DLD1 (cell line): ENCODE data around the gene RRAS.

Source experiments
- in situ Hi-C: cut with HindIII; loops from 2 replicates; pipeline ENCODE4 v1.10.0; 2017; ENCODE audit warnings: low sequenced_read_pairs

The RRAS gene

DNA sequence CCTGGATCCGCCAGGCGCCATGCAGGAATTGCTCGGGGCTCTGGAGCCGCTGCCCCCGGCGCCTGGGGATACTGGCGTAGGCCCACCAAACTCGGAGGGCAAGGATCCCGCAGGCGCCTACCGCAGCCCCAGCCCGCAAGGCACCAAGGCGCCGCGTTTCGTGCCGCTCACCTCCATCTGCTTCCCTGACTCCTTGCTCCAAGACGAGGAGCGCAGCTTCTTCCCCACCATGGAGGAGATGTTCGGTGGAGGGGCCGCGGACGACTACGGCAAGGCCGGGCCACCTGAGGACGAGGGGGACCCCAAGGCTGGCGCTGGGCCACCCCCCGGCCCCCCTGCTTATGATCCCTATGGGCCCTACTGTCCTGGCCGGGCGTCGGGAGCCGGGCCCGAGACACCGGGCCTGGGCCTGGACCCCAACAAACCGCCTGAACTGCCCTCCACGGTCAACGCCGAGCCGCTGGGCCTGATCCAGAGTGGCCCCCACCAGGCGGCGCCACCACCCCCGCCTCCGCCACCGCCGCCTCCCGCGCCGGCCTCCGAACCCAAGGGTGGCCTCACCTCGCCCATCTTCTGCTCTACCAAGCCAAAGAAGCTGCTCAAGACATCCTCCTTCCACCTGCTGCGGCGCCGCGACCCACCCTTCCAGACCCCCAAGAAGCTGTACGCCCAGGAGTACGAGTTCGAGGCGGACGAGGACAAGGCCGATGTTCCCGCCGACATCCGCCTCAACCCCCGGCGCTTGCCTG lies 42.8 kb downstream of the RRAS start:
- in situ Hi-C loops, result no loop called here

DNA sequence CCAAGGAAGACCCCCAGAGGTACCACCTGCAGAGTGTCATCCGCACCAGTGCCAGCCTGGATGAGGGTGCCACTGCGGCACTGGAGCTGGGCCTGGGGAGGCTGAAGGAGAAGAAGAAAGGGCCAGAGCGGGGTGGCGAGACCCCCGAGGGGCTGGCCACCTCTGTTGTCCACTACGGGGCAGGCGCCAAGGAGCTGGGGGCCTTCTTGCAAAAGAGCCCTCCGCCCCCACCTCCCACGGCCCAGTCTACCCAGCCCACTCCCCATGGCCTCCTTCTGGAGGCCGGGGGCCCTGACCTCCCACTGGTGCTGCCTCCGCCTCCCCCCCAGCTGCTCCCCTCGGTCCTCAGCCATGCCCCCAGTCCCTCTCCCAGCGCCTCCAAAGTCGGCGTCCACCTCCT lies 43.5 kb downstream of the RRAS start:
- in situ Hi-C loops, result no loop called here

DNA sequence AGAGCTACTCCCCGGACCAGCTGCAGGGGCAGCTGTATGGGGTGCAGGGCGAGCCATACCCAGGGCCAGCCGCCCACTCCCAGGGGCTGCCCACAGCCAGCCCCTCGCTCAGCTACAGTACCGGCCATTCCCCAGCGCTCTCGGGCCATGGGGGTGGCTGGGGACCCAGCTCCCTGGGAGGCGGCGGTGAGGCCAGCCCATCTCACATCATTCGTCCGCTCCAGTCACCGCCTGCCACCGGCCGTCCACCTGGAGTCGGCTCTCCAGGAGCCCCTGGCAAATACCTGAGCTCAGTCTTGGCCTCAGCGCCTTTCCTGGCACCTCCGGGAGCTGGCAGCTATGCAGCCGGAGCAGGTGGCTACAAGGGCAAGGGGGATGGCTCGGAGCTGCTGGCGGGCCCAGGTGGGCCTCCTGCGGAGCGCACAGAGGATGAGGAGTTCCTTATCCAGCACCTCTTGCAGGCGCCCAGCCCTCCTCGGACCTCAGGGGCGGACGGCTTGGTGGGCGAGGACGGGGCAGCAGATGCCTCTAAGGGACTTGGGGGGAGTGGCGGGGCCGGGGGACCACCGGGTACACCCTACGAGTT lies 44.0 kb downstream of the RRAS start:
- in situ Hi-C loops, result no loop called here

DNA sequence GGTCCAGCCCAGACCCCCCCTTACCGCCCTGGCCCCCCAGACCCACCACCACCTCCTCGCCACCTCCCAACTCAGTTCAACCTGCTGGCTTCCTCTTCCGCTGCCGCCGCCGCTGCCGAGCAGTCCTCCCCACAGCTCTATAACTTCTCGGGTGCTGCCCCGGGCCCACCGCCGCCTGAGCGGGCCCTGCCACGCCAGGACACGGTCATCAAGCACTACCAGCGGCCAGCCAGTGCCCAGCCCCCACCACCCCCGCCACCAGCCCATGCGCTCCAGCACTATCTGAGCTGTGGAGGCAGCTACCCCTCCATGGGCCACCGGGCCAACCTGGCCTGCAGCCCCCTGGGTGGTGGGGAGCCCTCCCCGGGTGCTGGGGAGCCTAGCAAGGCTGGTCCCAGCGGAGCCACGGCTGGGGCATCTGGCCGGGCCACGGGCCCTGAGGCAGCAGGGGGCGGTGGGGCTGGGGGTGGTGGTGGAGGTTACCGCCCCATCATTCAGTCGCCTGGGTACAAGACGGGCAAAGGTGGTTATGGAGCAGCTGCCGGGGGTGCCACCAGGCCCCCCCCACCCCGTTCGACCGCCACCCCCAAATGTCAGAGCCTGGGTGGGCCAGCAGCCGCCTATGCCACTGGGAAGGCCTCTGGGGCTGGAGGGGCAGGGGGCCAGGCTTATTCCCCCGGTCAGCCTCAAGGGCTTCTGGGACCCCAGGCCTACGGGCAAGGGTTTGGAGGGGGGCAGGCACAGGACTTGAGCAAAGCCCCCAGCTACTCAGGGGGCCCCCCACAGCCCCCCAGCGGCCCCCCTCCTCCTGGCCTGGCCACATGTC lies 44.7 kb downstream of the RRAS start:
- in situ Hi-C loops, result no loop called here

DNA sequence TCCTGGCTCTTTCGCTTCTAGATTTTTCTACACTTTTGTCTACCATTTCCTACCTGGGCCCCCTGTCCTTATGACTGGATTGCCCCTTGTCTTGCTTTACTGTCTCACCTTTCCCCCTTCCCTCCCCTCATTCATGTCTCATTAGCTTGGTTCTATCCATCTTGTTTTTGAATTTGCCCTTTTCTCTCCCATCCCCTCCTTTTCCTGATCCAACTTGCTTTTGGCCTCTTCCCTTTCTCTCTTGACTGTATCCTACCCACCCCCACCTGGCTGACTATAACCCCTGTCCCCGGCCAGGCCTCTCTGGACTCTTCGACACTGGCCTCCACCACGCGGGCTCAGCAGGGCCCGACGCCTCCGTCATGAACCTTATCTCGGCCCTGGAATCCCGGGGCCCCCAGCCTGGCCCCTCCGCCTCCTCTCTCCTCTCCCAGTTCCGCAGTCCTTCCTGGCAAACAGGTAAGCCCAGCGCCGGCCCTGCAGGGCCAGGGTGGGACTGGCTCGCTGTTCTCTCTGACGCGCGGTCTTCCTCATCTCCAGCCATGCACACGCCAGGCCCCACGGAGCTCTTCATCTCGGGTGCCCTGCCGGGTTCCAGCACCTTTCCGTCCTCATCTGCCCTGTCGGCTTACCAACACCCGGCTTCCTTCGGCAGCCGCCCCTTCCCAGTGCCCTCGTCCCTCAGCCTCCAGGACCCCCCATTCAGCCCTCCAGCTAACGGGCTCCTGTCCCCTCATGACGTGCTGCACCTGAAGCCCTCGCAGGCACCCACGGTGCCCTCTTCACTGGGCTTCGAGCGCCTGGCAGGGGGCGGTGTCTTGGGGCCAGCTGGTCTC lies 45.6 kb downstream of the RRAS start:
- in situ Hi-C loops, result no loop called here

DNA sequence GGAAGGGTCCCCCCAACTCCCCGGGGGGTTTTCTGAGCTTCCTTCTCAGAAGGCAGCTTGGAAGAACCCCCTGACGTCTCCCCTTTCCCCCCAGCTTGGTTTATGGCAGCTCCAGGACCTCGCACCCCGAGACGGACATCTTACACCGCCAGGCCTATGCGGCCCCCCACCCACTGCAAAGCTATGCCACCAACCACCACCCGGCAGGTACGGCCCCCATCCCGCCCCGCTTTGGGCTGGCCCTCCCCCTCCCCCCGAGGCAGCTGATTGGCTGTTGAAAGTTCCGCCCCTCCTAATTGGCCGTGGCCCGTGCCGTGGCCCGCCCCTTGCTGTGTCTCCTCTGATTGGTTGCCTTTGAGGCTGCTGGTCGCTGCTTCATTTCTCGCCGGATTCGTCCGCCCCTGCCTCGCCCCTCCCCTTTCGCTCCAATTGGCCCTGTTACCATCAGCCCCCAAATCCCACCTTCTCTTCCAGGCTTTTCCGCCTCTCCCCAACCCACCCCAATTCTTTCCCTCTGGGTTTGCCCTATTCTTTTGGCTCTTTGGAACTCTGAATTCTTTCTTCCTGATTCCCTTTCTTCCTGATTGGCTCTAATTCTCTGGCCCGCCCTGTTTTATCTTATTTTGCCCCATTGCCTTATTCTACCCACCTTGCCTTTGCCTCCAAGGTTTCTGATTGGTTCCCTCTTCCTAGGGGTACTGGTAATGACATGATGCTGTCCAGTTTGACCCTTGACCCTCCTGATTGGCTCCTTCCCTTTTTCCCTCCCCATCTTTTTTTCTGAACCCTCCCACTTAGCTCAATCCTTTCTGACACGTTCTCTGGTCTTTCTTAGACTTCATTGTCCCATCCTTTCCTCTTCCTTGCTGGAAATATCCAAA lies 46.5 kb downstream of the RRAS start:
- in situ Hi-C loops, result no loop called here

DNA sequence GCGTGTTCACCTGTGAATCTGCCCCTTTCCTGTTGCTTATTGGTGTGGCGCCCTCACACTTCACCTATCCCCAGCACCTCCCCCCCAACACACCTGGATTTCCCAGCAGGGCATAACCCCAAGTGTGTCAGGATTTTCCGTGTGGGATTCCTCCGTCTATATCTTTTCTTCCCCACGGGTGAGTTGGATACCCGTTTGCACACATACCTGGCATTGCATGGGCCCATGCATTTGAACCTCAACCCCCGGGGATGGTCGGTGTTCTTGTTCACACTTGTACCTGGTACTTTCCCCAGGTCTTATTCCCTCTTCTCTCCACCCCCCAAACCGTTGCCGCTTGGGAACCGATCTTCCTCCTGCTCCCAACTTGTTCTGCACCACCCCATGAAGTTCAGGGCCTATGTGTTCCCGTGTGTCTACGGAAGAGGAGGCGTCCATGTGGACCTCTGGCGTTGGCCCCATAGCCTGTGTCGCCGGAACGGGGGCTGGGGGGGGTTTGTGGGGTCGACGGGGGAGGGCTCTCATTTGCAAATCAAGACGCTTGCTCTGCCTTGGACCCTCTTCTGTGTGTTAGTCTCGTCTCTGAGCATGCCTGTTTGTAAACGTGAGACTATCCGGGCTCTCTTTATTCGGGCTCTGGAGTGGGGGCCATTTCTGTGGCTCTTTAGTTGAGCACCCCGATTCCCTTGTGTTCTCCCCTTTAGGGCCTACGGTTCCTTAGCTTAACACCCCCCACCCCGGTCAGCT lies 47.3 kb downstream of the RRAS start:
- in situ Hi-C loops, result no loop called here

DNA sequence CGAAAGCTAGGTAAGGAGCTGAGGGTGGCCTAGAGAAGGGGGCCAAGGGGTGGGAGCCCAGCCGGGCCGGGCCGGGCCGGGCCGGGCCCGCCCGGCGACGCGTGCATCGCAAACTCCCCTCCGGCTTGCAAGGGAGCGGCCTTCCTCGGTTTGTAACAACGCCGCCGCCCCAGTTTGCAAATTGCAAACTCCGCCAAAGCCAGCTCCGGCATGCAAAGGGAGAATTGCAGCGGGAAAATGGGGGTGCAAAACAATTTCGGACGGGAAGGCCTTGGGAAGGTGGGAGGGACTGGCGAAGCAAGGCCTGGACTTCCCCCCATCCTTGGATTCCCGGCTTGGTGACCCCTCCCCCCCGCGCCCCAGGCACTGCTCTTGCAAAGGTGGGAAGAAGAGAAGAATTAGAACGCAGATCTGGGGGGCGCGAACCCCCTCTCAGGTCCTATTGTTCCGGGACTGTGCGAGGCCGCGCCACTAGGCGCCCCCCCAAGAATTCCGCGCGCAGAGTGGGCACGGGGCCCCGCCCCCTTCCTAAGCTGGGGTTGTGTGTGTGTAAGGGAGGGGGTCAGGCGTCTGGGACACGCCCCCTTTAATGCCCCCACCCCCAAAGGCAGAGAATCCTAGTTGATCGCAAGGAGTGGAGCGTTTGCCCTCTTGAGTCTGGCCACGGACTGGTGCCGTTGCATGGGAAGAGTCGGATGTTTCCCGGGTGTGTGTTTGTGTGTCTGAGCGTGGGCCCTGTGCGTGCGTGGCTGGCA lies 48.0 kb downstream of the RRAS start:
- in situ Hi-C loops, result no loop called here

DNA sequence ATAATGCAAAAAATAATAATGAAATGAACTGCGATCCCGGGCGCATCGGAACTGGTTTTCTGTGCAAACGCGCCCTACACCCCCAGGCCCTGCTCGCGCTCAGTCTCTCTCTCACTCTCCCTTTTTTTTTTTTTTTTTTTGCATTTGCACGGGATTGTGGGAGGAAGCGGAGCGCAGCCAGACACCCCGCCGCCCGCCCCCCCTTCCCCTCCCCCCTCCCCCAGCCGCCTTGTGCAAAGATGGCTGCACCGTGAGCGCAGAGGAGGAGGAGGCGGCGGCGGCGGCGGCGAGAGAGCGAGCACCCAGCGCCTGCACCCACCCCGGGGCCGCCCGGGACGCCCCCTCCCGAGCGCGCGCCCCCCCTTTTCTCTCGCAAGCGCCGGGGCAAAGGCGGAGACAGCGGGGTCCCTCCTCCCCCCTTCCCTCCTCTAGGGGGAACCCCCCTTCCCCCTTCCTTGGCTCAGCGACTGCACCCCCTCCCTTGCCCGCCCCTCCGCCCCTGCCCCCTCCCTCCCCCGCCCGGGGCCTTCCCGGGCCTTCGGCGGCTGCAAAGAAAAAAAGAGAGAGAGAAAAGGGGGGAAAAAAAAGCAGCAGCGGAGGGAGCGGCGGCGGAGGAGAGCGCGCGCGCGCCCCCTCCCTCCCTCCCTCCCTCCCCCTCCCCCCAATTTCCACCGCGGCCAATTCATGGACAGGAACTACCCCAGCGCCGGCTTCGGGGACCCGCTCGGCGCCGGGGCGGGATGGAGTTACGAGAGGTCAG lies 48.8 kb downstream of the RRAS start, which contains the start of gene PRR12:
TSS of gene PRR12 (plus strand) at position 212 of the 760 bp plus-strand sequence. CDS start at position 685, 473 bp downstream.
- in situ Hi-C loops, result no loop called here

DNA sequence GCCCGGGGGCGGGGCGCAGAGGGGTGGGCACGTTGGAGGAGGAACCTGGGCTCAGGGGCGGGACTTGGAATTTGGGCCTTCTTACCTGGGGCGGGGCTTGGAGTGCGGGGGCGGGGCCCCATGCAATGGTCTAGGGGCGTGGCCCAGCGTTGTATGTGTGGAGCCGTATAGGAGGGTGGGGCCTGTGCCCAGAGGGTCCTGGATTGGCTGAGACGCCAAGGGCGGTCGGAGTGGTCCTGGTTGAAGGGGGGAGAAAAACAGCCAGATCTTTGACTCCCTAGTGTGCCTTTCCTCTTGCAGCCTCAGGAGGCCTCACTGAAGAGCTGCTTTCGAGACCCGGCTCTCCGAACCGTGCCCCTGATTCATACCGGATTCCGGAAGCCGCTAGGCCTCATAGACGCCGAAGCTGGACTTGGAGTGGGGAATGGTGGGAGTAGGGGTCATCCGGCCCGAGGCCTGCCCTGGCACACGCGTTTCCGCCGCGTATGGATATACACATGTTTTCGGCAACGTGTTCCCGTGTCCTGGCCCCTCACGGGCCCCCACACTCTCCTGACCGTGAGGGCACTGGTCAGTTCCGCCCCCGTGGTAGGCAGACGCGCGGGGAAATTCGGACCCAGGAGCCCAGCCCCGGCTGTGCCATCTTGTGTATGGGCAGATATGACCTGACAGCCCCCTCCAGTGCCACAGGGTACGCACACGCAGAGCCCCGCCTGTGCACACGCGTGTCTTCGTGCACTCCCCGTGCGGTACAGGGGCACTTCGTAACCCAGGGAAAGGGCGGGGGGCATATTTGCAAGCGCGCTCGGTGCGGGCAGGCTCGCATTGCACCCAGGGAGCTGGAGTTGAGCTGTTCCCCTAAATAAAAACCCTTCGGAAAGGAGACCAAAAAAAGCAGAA lies 49.6 kb downstream of the RRAS start:
- in situ Hi-C loops, result no loop called here

DNA sequence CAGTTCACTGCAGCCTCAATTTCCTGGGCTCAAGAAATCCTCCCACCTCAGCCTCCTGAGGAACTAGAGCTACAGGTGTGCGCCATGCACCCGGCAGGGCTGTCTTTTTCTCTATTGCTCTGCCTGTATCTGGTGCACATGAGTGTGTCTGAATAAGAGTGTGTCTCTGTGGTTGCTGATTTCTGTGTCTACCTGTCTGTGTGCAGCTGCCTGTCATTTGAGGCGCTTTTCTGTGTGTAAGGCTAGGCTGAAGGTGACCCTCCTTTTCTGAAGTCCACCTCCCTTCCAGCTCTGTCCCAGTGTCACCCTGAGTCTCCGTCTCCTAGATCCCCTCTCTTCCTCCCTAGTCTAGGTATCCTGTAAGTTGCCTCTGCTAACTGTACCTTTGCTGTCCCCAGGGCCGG lies 50.4 kb downstream of the RRAS start:
- in situ Hi-C loops, result no loop called here

DNA sequence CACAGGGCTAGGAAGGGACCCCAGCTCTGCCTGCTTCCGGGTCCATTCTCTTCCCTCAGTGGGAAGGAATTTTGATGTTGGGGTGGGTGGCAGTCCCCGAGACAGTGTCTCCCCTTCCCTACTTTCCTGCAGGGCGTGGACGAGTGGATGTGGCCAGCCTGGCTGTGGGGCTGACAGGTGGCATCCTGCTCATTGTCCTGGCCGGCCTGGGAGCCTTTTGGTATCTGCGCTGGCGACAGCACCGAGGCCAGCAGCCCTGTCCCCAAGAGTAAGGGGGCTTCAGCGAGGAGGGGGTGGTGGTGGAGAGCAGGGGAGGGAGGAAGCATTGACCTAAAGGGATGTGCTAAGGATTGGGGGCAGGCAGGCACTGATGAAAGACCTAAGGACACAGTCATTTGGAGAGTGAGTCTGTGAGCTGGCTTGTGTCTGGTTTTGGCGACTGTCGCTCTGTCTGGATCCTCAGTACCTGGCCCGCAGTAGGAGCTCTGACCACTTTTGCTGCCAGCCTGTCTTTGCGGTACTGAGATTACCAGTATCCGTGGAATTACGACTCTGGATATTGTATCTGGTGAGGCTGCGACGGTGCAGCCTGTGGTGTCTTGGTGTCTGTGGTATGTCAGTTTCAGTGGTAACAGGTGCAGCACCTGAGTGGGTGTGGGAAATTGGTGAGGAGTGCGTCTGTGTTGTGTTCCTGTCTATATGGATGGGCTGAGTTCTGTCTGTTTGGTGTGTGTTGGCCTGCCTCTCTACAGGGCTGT lies 51.4 kb downstream of the RRAS start:
- in situ Hi-C loops, result no loop called here

DNA sequence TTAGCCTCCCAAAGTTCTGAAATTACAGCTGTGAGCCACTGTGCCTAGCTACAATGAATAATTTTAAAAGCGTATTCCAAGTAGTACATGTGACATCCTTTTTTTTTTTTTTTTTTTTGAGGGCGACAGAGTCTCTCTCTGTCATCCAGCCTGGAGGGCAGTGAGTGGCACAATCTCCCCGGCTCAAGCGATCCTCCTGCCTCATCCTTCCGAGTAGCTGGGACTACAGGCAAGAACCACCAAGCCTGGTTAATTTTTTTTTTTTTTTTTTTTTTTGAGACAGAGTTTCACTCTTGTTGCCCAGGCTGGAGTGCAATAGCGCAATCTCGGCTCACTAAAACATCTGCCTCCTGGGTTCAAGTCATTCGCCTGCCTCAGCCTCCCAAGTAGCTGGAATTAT lies 52.7 kb downstream of the RRAS start:
- in situ Hi-C loops, result no loop called here
